Dermis microvascular lymphatic vessel endothelial cell (primary cell): ENCODE data around the gene KLHDC10. TPM values are rescaled to one million over a fixed set of nuclear protein-coding genes. Genes with fewer than 3 reads are reported as not detected.
"Not testable (repeated sequence)": the region's sequence is repeated elsewhere in the genome, so short reads cannot be mapped to it uniquely, and the experiment has no call there.

Source experiments
- DNase-seq, 2 donors: peaks; one replicate each; pipeline versions ENCODE4 v3.0.0 to v3.0.0-alpha.2; 2010; ENCODE audit warnings: low read depth in 2 of 2
- total RNA-seq: library from RNA; depleted of rRNA; stranded (reverse); fragments of >200 nt; gene quantifications from 2 replicates; pipeline ENCODE4 v1.2.1, GENCODE V29; 2014

Gene KLHDC10
- total RNA-seq, 1 donor from 2014 or later: 24.8 TPM

DNA sequence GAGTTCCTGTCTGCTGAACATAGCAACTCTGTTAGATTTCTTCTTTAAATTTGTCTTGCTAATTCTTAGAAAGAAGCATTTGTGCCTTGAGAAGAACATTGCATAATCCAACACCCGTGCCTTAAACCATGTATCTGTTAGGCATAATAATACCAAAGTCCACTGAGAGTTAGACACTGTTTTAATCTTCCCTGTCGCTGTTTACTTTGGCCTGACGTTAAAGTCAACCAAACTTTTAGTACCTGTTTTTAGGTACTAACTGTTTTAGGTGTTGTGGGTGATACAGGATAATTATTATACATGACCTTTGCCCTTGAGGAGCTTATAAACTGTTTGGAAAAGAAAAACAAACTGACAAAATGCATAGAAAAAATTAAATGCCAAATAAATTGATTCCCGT lies 43.6 kb downstream of the KLHDC10 start:
- no peak for DNase-seq

DNA sequence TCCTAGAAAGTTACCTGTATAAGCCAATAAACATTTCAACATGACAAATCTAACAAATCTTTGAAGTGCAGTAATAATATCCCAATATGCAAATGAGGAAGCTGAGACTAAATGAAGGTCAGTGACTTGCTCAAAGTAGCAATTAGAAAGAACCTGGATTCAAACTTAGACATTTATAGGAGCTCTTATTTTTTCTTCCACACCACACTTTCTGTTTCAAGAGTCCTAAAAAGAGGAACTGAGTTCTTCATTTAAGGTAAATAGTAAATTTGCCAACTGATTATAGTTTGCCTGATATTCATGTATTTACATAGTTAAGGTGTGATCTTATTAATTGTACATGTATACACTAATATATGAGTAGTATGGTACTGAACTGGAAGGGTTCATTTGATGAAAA lies 44.0 kb downstream of the KLHDC10 start:
- DNase-seq: no peak

DNA sequence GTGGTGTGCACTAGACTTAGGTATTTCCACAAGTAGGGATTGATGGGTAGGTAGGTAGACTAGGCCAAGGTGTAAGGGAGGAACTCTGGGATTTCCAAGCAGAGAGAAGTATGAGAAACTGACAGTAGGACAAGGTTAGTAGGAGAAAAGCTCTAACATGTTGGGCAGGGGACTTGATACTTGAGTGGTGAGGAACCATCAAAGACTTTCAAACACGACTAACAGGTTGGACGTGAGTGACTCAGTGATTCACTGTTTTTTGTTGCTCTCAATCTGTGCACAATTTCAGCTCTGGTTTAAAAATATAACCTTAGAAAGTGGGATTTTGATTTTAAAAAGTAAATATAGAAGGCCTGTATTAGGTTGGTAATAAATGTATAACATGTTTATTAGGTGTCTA lies 44.4 kb downstream of the KLHDC10 start:
- DNase-seq: no peak

GRCh38 chr7:130118294-130118693 lies 48.0 kb downstream of the KLHDC10 start:
- no peak for DNase-seq

DNA sequence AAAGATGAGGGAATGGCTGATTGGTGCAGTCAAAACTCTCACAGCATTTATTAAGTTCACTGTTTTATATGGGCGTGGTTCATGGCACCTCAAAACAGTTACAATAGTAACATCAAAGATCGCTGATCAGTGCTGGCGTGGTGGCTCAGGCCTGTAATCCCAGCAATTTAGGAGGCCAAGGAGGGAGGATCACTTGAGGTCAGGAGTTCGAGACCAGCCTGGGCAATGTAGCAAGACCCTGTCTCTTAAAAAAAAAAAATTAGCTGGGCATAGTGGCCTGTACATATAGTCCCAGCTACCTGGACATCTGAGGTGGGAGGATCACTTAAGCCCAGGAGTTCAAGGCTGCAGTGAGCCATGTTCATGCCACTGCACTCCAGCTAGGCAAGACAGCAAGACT lies 48.5 kb downstream of the KLHDC10 start:
- no peak for DNase-seq

DNA sequence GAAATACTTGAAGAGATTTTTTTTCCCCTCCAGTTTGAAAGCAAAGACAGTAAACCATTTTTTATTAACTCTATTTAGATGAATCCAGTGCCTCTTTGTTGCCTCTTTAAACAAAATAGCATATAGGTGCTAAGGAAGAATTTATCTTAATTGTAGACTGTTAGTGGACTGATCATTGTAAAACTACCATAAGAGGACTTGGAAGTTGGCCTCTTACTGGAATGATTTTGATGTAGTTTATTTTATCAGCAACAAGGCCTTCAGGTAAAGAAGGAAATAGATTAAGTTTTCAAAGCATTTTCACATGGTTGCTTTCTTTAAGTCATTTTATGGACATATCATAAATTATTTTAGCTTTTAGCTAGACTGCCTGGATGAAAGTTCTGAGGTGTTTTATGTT lies 53.2 kb downstream of the KLHDC10 start:
- no peak for DNase-seq

DNA sequence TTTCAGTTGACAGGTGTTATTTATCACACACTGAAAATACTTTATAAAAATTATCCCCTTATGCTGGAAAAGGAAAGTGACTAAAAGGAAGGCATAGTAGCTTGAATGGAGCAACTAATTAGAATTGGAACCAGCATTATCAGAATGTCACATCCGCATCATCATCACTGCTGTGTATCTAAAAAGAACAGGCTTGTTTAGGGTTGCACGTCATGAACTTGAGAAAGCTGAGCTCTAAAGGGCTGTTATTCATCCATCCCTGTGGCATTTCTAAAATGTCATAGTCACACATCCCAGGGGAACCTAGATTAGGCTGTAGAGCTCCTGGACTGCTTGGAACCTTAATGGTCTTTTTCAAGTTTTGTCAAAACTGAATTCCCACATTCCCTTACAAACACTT lies 54.4 kb downstream of the KLHDC10 start:
- no peak for DNase-seq

DNA sequence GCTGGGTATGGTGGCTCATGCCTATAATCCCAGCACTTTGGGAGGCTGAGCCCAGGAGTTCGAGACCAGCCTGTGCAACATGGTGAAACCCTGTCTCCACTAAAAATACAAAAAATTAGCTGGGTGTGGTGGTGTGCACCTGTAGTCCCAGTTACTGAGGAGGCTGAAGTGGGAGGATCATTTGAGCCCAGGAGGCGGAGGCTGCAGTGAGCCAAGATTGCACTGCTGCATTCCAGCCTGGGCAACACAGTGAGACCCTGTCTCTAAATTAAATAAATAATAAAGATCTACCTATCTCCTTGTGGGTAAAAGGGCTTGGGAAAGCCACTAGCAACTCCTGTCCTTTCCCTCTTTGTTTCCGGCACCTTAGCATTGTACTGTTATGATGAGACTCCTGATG lies 56.5 kb downstream of the KLHDC10 start:
- not testable (repeated sequence) for DNase-seq

GRCh38 chr7:130127404-130127803 lies 57.1 kb downstream of the KLHDC10 start:
- DNase-seq: no peak

DNA sequence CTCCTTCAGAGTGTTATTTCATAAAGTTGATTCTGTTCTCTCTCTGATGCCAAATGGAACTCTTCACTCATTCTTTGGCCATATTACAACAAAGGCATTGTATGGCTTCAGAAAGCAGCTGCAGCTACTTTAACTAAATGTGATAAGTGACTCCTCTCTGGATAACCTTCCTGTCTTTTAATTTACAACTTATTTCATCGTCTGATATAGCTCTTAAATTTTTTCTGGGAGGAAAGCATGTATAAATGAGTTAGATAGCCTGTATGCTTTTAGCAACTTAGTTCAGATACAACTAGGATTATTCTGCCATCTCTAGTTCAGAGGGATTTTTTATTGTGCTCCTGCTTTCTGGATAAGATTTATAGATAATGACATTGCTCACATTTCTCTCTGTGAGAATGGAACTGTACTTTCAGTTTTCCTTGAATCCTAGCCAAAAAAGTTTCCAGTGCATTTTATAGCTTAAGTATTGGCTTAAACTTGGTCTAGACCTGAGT lies 57.5 kb downstream of the KLHDC10 start:
- DNase-seq: peak; percentile 48 to 51

GRCh38 chr7:130129011-130129411 lies 58.7 kb downstream of the KLHDC10 start:
- no peak for DNase-seq

DNA sequence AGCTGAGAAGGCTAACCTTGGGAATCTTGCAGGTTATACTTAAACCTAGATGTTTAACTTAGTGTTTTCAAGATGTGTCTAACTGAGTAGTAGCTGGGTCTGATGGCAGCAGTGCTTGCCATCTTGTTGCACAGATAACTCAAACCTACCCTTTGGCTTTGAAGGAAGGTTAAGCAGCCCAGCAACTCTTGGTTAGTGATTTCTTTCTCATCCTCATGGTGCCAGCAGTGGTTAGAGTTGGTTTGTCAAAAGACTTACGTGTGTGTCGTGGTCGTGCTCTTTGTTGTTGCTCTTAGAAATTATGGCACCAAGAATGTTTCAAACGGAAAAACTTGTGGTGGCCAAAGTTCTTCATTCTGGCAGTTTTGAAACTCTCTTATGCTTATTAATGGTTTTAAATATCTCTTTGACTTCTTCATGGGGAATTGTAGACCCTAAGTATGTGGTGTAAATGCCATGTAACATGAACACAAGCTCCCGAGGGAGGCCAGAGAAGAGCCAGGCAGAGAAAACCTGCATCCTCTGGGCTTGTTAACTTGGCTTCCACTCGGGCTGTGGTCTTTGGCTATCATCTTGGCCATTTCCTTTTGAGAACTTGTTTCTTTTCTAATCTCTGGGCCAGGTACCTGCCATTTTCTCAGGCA lies 61.0 kb downstream of the KLHDC10 start:
- no peak for DNase-seq

DNA sequence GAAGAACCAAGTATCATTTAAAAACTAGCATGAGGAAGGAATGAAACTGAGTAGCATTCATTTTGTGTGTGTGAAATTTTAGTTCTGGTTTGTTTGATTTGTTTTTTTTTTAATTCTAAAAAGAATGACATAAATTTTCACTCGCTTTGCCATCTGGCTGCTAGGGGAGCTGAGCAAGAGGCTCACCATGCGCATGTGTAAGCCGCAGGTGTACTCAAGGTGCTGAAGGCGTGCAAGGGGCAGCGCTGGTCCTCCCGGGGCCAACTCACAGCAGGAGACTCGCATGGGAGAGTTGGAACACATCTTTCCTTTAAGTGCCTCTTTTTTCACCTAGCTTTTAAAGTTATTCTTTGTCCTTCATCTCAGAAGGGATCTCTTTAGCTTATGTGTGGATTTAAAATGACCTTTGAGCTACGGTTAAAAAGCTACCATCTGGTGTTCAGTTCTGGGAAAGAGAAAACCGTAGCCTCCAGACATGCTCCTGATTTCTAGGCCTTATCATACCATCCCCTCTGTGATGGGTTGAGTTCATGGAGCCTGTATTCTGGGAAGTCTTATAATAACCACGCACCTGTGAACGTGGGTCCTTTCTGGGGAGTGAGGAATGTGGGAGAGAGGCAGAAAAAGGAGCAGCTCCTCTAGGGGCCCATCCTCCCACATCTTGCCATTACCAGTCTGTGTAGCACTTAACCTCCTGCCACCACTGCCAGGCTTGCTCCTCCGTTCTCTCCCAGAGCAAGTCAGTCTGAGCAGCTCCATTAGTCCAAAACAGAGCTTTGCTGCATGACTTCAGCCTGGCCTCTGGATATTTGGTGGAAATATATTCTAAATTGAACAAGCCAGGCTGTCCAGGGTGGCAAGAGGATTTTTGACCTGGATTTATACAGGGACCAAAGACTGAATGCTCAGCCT lies 61.9 kb downstream of the KLHDC10 start:
- no peak for DNase-seq

DNA sequence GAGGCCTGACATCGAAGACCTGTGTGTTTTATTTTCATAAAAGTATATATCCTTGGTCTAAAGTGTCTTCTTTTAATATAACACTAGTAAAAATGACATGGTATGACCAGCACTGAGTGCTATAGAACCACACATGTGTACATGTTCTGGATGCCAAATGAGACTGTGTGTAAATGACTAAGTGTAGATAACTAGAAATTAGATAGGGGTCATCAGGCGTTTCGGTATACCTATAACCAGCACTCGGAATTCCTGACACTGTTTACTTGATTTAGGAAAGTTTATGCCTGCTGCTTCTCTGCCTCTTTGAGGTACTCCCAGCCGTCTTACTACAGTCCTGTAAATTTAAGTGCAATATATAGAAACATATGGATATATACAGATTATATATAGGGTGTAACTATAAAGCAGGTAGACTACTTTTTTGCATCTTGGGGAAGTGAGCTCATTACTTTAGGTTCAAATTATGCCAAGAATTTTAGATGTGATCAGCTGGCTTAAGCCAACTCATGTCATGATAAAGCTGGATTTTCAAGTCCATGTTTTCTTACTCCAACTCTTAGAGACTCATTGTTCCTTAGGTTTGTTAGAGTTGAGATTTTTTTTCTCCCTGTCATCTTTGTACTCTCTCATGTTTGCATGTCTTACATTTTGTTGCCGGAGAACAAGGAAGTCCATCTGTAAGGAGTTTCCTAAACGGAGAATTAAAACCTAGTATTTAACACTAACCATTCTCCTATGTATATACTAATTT lies 62.9 kb downstream of the KLHDC10 start:
- DNase-seq: no peak

DNA sequence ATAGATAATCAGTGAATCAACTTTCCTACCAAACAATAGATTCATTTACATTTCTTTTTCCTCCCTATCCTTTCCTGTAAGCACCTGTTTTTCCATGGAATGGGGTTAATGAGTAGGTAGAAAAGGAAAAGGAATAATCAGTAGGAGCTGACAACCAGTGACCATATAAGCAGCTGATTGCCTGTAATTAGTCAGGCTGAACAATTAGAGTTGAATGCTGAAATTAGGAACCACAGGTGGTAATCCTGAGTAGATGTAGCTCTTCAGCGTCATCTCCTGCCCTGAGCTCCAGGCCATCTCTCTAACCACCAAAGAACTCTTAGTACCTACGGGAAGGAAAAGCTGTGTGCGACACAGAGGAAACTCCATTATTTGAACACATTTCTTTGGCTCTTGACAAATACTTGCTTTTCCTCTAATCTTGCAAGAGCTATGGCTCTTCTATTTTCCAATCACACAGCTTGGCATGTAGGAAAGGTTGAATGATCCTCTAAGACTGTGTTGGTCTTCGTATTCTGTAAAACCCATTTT lies 63.8 kb downstream of the KLHDC10 start:
- DNase-seq: no peak

DNA sequence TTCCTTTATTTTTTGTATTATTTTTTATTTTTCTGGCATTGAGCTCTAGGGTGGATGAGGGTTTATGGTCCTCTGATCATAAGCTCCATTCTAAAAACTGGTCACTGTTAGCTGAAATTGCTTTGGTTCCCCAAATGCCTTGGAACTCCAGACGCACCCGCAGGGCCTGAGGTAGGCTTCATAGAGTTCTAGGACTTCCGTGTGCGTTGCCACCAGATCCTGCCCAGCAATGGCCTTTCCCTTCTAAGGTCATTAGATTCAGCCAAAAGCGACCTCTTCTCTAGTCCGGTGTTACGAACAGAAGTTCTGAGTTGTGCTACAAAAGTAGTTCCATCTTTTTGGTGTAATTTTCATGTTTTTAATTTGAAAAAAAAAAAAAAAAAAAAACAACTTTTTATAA lies 64.4 kb downstream of the KLHDC10 start:
- no peak for DNase-seq

DNA sequence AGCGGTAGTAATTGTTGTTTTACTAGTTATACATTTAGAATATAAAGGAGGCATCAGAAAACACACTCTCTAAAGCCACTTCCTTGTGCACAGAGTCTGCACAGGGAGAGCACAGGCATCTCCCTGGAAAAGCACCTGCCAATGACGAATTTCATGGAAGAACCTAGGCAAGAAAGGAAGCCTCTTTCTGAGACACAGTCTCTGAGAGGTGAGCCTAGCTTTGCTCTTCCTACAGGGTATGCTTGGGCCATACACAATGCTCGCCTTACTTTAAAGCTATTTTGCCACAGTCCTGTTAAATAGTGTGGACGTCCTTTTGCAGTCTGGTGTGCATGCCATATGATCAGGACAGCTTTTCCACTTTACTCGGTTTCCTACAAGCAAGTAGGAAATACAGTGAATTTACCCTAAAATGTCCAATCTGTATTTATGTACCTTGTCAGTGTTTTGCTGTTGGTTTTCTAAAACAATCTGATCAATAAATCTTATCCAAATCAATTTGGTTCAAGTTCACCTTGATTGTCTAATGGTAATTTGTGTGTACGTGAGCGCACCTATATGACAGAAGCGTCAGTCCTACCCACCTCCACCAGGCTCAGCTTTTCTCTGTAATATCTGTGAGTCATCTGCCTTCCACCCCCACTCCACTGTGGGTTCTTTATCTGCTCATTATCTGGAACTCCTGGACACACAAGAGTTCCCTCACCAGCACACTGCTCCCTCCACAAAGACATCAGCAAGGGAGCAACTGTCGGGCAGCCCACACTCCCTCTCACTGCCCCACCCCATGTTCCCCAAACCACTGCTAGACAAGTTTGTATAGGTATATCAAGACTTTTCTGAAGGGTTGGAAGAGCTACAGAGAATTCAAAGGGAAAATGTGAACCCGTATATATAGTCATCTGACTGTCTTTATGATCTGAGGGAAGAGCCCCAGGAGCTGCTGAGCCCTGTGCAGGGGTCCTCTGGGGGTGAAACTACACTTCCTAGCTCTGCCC lies 65.2 kb downstream of the KLHDC10 start:
- no peak for DNase-seq

- DNase-seq: no peak
These were observed 66.3 kb downstream of the KLHDC10 start for GRCh38 chr7:130136579-130137167.

DNA sequence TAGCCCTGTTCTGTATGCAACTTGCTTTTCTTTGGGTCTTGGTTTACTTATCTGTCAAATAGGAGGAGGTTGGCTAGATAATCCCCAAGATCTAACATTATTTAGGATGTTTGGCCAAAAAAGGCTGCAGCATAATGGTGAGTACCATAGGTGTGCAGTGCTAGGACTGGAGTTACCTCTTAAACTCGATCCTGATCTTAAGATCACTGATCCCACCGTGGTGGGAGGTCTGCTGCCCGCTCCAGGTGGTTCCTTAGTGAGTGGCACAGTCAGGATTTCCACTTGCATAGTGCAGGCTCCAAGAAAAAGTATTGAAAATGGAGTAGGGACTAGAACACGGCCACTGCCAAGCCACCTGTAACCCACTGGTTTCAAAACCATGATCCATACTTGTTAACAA lies 66.9 kb downstream of the KLHDC10 start:
- DNase-seq: no peak
